Medulla oblongata (tissue), 1 donor: ENCODE measurements around the gene TBR1.

Source experiments
- DNase-seq: peaks from one replicate; pipeline ENCODE4 v3.0.0-alpha.2; 2015; ENCODE audit errors: extremely low spot score

TBR1 gene

DNA sequence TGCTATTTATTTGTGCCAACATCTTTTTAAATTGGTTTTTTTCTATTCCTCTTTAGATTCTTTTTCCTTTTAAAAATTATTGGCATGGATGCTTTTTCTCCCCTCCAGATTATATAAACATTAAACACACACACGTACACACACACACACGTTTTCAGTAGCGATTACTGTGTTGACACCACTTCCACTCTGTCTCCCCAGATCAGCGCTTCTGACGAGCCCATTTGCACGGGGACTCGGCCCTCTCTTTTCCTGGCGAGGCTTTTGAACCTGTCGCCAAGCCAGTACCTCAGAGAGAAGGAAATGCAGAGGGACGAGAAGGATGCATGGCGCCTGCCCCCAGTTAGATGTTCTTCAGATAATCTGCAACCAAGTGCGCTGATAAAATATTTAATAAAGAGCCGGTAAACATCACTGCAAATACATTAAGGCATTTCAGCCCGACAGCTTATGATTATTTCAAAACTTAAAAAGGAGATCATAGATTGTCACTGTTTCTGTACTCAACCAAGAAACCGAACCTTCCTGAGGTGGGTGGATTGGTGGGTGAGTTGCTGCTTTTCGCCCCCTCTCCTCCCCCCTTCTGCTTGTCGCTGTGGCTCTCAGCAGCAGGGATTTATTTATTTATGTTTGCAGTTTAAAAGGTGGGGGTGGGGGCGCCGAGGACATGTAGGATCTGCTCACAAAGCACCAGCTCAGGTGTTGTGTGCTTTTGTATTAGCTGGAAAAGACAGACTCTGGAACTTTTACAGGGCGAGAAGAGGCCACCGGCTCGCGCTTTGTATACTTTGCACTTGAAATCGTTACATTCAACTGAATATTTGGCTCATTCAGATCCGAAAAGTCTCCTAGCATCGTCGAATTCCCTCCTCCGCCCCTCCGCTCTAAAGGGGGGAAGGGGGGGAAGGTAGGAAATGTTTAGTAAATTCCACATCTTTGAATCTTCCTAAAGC lies 787 bp upstream of the TBR1 start:
- no peak for DNase-seq

DNA sequence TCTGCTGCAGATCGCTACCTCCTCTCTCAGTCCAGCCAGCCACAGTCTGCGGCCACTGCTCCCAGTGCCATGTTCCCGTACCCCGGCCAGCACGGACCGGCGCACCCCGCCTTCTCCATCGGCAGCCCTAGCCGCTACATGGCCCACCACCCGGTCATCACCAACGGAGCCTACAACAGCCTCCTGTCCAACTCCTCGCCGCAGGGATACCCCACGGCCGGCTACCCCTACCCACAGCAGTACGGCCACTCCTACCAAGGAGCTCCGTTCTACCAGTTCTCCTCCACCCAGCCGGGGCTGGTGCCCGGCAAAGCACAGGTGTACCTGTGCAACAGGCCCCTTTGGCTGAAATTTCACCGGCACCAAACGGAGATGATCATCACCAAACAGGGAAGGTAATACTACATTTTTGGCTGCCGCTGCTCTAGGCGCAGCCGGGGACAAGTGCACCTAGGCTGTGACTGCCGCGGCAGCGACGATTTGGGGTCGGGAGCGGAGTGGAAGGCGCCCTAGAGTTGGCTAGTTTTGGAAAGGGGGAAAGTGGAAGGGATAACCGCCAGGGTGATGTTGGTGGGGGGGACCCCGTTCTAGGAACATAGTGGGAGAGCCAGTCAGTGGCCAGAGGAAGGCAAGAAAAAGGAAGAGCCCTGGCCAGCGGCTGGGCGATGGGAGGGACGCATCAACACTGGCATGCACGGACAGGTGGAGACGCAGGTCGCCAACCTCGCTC lies 776 bp downstream of the TBR1 start:
- no peak for DNase-seq

- no peak for DNase-seq
Observed at GRCh38 chr2:161417438-161418274, 1.6 kb downstream of the TBR1 start.

DNA sequence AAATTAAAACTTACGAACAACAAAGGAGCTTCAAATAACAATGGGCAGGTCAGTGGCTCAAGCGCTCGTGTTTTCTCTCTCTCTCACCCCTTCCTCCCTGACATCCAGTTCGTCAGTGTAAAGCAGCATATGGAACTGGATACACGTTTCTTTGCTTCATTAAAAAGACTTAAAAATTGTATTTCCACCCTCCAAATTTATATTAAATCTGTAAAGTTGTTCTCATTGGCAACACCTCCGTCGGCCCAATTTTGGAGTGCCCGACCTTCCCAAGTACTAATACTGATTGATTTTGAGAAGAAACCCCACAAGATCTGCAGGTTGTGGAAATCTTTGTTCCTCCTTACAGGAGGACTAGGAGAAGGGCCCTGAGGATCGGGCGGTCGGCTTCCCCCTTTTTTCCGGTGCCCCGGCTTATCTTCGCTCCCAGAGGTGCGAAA lies 2.2 kb downstream of the TBR1 start:
- no peak for DNase-seq

DNA sequence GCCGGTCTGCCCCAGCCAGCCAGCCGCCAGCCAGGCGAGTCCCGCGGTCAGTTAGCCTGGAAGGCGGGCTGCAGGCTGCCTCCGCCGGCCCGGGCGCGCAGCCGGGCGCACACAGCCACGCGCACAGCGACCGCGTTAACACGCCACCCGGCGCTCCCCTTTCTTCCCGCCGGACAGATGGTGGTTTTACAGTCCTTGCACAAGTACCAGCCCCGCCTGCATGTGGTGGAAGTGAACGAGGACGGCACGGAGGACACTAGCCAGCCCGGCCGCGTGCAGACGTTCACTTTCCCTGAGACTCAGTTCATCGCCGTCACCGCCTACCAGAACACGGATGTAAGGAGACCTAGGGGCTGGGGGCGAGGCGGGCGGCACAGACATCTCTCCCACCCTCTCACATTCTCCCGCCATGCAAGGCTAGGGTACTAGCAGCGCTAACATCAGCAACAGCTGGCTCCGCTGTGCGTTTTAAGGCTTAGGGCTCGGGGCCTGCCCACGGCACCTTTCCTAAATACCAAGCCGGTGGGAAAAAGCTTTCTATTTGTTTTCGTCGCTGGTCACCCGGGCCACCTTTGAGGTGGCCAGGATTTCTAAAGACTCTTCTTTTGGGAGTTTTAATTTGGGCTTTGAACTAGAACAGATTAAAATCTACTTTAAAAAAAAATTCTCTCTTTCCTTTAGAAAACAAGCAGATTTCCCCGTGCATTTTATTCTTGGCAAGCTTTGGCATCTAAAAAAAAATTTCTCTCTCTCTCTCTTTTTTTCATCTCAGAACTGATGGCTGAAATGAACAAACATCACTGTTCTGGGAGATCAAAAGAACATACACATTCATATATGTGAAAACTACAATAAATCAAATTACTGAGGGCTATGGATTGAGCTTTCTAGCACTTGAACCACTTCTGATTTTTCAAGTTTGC lies 2.9 kb downstream of the TBR1 start:
- DNase-seq, result no peak

GRCh38 chr2:161419638-161420190 lies 3.6 kb downstream of the TBR1 start:
- no peak for DNase-seq

DNA sequence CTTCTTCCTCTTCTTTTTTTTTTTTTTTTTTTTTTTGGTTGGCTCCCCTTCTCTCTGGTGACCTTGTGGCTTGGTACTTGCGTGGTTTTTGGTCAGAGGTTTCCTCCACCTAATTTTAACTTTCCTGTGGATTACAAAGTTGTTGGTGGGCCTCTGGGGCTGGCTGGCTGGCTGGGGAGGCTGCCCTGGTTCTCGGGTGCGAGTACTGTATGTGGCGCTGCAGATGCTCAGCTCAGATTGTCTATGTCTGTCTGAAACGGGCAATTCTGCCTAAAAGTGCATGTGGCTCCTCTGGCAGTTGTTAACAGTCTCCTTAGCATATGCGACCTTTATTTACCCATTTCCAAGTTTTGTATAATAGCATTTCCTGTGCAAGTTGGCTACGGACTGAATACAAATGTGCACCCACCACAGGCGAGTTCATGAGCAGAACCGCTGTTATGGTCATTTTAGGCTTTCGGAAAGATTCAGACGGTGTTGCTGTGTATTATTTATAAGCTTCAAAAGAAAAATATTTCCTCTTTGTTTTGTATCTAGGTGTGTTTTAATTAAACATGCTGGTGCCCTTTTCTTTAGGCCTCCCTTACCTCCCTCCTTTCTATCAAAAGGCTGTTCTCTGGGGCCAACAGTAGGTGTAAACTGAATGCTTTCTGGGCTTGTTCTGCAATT lies 4.4 kb downstream of the TBR1 start:
- DNase-seq, result no peak

DNA sequence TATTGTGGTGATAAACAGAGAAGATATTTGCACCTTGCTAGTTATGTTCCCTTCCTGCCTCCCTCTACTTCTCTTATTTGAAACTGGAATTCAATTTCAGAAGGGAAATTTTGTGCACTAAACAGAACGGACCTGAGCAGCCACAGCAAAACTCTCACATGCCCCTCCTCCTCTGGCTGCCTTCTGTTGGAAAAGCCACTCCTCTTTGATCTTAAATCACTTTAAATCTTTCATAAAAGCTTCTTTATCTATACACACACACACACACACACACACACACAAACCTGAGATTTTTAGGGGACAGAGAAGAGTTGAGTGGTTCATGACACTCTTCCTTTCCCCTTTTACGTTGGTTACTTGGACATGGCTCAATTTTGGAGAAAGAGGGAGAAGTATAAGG lies 5.6 kb downstream of the TBR1 start:
- no peak for DNase-seq

DNA sequence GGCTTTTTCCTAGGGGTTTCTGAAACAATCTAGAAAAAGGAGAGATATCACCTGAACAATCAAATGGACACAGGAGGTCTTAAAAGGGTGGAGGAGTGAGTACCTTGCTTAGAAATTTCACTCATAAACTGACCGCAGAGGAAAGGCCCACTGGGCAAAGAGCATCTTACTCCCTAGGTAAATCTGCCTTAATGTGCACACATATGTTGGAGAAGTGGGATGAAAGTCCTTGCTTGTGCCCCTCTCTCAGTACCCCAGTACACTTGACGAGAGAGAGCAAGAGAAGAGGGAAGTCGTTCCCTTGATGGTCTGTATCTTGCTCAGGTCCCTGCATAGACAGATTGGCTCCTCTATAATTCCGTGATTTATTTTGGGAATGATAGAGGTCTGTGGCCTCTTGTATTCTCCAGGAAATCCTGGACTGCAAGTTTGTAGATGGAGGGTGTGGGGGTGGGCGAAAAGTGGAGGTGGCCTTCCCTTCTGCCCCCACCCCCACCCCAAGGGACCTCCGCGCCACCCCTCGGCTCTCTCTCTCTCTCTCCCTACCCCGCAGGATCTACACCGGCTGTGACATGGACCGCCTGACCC lies 6.8 kb downstream of the TBR1 start:
- no peak for DNase-seq

DNA sequence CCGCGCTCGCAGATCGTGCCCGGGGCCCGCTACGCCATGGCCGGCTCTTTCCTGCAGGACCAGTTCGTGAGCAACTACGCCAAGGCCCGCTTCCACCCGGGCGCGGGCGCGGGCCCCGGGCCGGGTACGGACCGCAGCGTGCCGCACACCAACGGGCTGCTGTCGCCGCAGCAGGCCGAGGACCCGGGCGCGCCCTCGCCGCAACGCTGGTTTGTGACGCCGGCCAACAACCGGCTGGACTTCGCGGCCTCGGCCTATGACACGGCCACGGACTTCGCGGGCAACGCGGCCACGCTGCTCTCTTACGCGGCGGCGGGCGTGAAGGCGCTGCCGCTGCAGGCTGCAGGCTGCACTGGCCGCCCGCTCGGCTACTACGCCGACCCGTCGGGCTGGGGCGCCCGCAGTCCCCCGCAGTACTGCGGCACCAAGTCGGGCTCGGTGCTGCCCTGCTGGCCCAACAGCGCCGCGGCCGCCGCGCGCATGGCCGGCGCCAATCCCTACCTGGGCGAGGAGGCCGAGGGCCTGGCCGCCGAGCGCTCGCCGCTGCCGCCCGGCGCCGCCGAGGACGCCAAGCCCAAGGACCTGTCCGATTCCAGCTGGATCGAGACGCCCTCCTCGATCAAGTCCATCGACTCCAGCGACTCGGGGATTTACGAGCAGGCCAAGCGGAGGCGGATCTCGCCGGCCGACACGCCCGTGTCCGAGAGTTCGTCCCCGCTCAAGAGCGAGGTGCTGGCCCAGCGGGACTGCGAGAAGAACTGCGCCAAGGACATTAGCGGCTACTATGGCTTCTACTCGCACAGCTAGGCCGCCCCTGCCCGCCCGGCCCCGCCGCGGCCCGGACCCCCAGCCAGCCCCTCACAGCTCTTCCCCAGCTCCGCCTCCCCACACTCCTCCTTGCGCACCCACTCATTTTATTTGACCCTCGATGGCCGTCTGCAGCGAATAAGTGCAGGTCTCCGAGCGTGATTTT lies 7.6 kb downstream of the TBR1 start:
- no peak for DNase-seq

DNA sequence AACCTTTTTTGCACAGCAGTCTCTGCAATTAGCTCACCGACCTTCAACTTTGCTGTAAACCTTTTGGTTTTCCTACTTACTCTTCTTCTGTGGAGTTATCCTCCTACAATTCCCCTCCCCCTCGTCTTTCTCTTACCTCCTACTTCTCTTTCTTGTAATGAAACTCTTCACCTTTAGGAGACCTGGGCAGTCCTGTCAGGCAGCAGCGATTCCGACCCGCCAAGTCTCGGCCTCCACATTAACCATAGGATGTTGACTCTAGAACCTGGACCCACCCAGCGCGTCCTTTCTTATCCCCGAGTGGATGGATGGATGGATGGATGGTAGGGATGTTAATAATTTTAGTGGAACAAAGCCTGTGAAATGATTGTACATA lies 8.3 kb downstream of the TBR1 start:
- no peak for DNase-seq

DNA sequence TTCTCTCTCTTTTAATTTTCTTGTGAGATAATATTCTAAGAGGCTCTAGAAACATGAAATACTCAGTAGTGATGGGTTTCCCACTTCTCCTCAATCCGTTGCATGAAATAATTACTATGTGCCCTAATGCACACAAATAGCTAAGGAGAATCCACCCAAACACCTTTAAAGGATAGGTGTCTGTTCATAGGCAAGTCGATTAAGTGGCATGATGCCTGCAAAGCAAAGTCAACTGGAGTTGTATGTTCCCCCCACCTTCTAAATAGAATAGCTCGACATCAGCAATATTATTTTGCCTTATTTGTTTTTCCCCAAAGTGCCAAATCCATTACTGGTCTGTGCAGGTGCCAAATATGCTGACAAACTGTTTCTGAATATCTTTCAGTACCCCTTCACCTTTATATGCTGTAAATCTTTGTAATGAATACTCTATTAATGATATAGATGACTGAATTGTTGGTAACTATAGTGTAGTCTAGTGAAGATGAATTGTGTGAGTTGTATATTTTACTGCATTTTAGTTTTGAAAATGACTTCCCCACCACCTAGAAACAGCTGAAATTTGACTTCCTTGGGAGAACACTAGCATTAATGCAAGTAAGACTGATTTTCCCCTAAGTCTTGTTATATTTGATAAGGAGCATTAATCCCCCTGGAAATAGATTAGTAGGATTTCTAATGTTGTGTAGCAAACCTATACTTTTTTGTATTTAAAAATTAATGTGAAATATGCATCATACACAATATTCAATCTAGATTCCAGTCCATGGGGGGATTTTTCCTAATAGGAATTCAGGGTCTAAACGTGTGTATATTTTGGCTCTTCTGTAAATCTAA lies 9.0 kb downstream of the TBR1 start:
- DNase-seq, result no peak

- DNase-seq, result no peak
Observed at GRCh38 chr2:161425728-161426454, 9.8 kb downstream of the TBR1 start.

DNA sequence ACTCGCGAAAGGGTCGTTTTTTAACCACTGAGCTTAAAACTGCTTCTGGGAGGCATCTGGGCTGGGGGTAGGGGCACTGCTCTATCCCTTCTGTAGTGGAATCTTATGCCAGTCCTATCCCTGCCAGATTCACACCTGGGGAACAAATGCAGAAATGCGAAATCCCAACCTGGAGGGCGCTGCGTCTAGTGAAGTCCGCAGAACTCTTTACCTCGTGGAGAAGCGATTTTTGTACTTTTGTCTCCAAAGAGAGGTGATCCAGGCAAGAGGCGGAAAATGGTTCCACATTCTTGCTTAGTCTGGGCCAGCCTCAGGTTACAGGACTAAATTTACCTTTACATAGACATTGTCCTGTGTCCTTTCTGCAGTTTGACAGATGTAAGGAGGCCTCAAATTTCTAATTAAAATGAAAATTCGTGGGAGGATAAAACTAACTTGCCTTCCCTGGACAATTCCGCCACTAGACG lies 10.4 kb downstream of the TBR1 start:
- no peak for DNase-seq

GRCh38 chr2:161426922-161427663 lies 11.0 kb downstream of the TBR1 start:
- DNase-seq, result no peak
